ENCODE measurements around the gene P2RX2. TPM values are rescaled to one million over a fixed set of nuclear protein-coding genes. Genes with fewer than 3 reads are reported as not detected.

The P2RX2 gene
- total RNA-seq, 1 donor from 2014 or later = not detected

DNA sequence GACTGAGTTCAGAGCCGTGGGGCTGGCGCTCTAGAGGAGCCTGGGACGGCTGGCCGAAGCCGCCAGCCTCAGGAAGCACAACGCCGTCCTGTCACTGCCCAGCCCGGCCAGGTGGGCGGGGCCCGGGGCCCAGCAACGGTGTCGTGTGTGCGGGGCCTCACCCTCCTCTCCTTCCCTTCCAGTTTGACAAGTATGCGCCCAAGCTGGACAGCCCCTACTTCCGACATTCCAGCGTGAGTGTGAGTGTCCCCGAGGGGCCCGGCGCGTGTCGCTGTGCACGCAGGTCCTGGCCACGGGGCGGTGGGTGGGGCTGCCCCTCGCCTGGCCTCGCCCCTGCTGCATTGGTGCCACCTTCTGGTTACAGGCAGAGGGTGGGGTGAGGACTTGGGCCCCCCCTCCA, 46.5 kb upstream of the P2RX2 start:
- Histone ChIP-seq H2AFZ (ENCODE audit: low read depth, low read length) (no peak overlapping the region), H3K4me3 (ENCODE audit: insufficient read depth, low read depth, low read length) (no peak overlapping the region), H3K9me3 (ENCODE audit: insufficient read depth, low read depth, low read length) (no peaks in the 10 kb centered on the region), H3K79me2 (ENCODE audit: insufficient read depth, low read length) (no peaks in the 10 kb centered on the region), H4K20me1 (ENCODE audit: insufficient read depth, low read length) (peaks cover 15% of the 10 kb centered on the region), H3K4me1 (ENCODE audit: insufficient read depth, low read length) (no peaks in the 10 kb centered on the region), H3K27me3 (ENCODE audit: insufficient read depth, low read length) (no peaks in the 10 kb centered on the region), H3K4me2 (ENCODE audit: low read length) (no peak overlapping the region), H3K9ac (ENCODE audit: low read length) (no peak overlapping the region), H3K36me3 (ENCODE audit: insufficient read depth, low read length) (no peaks in the 10 kb centered on the region), H3K27ac (ENCODE audit: low read depth, low read length) (no peak overlapping the region)
- Mint-ChIP-seq H3K4me3 (ENCODE audit: unreplicated experiment) (no peak overlapping the region), H3K27ac (ENCODE audit: unreplicated experiment) (no peak overlapping the region), H3K36me3 (ENCODE audit: low read depth, unreplicated experiment) (peaks cover 10% of the 10 kb centered on the region), H3K9me3 (ENCODE audit: unreplicated experiment) (no peaks in the 10 kb centered on the region), H3K27me3 (ENCODE audit: low read depth, unreplicated experiment) (peaks cover 4% of the 10 kb centered on the region), H3K4me1 (ENCODE audit: low read depth, unreplicated experiment) (no peaks in the 10 kb centered on the region)
- DNase-seq (ENCODE audit: low read depth) (no peak), FAIRE-seq (no peak)
- TF ChIP-seq, protein P1, sequence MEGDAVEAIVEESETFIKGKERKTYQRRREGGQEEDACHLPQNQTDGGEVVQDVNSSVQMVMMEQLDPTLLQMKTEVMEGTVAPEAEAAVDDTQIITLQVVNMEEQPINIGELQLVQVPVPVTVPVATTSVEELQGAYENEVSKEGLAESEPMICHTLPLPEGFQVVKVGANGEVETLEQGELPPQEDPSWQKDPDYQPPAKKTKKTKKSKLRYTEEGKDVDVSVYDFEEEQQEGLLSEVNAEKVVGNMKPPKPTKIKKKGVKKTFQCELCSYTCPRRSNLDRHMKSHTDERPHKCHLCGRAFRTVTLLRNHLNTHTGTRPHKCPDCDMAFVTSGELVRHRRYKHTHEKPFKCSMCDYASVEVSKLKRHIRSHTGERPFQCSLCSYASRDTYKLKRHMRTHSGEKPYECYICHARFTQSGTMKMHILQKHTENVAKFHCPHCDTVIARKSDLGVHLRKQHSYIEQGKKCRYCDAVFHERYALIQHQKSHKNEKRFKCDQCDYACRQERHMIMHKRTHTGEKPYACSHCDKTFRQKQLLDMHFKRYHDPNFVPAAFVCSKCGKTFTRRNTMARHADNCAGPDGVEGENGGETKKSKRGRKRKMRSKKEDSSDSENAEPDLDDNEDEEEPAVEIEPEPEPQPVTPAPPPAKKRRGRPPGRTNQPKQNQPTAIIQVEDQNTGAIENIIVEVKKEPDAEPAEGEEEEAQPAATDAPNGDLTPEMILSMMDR (IDR thresholded peaks at IDR 0.05; ENCODE audit: insufficient read depth, low read depth, low read length) = no peak
- TF ChIP-seq EZH2 (IDR thresholded peaks at IDR 0.05; ENCODE audit: insufficient read depth, low read length) = no peak

DNA sequence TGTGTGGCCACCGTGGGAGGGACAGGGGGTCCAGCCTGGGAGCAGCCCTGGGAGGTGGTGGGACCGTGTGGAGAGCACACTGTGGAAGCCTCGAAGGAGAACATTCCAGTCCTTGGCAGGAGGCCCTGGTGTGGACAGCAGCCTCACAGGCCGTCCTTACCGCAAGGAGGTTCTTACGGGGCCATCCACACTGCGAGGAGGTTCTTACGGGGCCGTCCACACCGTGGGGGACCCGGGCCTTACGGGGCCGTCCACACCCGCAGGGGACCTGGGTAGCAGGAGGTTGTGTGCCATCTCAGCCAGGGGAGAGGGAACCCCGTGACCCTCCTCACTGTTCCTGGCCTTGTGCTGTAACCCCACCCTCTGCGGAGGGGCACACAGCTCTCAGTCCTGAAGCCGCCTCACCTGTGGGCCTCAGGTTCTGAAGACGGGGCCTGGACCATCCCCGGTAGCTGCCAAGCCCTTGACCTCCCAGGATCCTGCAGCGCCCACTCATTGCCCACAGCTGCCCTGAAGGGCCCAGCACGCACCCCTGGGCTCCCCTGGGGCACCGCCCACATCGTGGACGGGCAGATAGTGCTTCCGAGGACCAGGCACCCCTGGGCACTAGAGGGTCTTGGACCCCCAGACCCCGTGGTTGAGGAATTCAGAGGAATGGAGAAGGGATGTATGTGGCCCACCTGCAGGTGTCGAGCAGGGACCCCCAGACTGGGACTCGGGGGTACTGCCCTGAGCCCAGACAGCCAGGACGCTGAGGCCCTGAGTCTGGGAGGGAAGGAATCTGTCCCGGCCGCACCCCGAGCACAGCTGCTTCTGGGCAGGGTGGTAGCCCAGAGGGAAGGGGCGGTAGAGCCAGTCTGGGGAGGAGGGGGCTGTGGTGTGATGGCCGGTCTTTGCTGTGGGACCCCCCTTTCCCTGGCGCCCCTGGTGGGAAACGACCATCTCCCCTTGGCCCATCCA, 45.5 kb upstream of the P2RX2 start:
- Histone ChIP-seq H3K27me3 (ENCODE audit: insufficient read depth, low read length) (no peaks in the 10 kb centered on the region), H2AFZ (ENCODE audit: low read depth, low read length) (no peak overlapping the region), H3K4me3 (ENCODE audit: insufficient read depth, low read depth, low read length) (no peak overlapping the region), H3K79me2 (ENCODE audit: insufficient read depth, low read length) (no peaks in the 10 kb centered on the region), H3K9me3 (ENCODE audit: insufficient read depth, low read depth, low read length) (no peaks in the 10 kb centered on the region), H3K27ac (ENCODE audit: low read depth, low read length) (no peak overlapping the region), H3K9ac (ENCODE audit: low read length) (no peak overlapping the region), H3K36me3 (ENCODE audit: insufficient read depth, low read length) (peaks cover 3% of the 10 kb centered on the region), H3K4me2 (ENCODE audit: low read length) (no peak overlapping the region), H4K20me1 (ENCODE audit: insufficient read depth, low read length) (peaks cover 7% of the 10 kb centered on the region), H3K4me1 (ENCODE audit: insufficient read depth, low read length) (no peaks in the 10 kb centered on the region)
- TF ChIP-seq EZH2 (IDR thresholded peaks at IDR 0.05; ENCODE audit: insufficient read depth, low read length) = no peak
- TF ChIP-seq, protein P1 (IDR thresholded peaks at IDR 0.05; ENCODE audit: insufficient read depth, low read depth, low read length) = no peak
- Mint-ChIP-seq H3K27ac (ENCODE audit: unreplicated experiment) (no peak overlapping the region), H3K27me3 (ENCODE audit: low read depth, unreplicated experiment) (peaks cover 4% of the 10 kb centered on the region), H3K9me3 (ENCODE audit: unreplicated experiment) (no peaks in the 10 kb centered on the region), H3K36me3 (ENCODE audit: low read depth, unreplicated experiment) (peaks cover 13% of the 10 kb centered on the region), H3K4me1 (ENCODE audit: low read depth, unreplicated experiment) (no peaks in the 10 kb centered on the region), H3K4me3 (ENCODE audit: unreplicated experiment) (no peak overlapping the region)
- DNase-seq (ENCODE audit: low read depth) (no peak), FAIRE-seq (no peak)

Measured in astrocyte (in vitro differentiated cells and primary cell).